GM21723 (cell line): ENCODE results near the gene SYNJ1.
"Not testable (repeated sequence)": the region's sequence is repeated elsewhere in the genome, so short reads cannot be mapped to it uniquely, and the experiment has no call there.

Source experiments
- ATAC-seq: cut with Tn5 transposase; IDR thresholded peaks from one replicate; pipeline ENCODE4 v1.9.1; 2021; ENCODE audit warnings: mild to moderate bottlenecking, moderate library complexity; ENCODE audit not compliant: unreplicated experiment

Gene SYNJ1

DNA sequence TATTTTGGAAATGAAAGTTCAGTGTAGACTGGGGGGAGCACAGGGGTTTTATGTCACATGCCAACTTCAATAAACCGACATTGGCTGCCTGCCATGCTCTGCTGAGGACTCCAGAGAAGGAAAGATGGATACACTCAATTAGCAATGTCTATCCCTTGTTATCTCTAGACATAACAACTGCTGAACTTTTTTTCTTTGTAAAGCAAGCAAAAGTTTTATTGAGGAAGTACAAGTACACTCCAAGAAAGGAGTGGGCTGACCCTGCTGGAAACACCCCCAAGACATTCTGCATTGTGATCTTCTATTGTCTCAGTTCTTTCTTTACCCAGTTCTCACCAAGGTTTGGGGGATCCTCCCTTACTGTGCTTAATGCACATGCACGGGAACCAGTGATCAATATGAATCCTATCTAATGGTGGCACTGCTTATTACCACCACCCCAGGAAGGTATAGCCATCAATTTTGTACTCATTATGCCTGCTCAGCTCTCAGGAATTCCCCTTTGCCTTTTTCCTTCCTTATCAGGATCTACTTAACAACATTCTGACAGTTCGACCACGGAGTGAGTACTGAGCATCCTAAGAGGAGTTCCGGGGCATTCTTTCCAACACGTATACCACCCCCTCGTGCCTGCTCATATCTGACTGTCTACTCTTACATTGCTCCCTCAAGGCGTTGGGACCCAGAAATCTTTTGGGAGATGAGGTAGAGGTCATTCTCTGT is 28.7 kb downstream of the SYNJ1 start:
- ATAC-seq = no peak

DNA sequence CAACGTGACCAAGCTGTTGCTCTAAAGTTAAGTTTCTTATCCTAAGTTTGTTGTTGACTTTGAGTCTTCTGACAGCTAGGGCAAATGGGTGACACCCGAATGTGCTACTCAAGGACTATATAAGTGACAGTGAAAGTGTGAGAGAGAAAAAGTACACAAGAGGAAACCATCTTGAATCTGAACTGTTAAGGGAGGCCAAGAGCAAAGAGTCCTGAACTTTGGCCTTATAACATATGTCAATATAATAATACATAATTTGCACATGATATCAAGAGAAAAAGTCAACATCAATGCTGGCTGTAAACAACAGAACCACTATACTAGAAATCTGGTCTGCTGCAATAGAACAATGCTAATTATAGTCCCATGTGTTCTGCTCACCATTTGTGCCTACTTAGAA is 29.5 kb downstream of the SYNJ1 start:
- no peak for ATAC-seq

GRCh38 chr21:32695482-32695881 is 32.3 kb downstream of the SYNJ1 start:
- not testable (repeated sequence) for ATAC-seq

GRCh38 chr21:32693581-32693980 is 34.2 kb downstream of the SYNJ1 start:
- ATAC-seq = no peak

GRCh38 chr21:32690085-32690484 is 37.7 kb downstream of the SYNJ1 start:
- ATAC-seq = no peak

- ATAC-seq = no peak
Observed at GRCh38 chr21:32687643-32688345, 40.0 kb downstream of the SYNJ1 start.

DNA sequence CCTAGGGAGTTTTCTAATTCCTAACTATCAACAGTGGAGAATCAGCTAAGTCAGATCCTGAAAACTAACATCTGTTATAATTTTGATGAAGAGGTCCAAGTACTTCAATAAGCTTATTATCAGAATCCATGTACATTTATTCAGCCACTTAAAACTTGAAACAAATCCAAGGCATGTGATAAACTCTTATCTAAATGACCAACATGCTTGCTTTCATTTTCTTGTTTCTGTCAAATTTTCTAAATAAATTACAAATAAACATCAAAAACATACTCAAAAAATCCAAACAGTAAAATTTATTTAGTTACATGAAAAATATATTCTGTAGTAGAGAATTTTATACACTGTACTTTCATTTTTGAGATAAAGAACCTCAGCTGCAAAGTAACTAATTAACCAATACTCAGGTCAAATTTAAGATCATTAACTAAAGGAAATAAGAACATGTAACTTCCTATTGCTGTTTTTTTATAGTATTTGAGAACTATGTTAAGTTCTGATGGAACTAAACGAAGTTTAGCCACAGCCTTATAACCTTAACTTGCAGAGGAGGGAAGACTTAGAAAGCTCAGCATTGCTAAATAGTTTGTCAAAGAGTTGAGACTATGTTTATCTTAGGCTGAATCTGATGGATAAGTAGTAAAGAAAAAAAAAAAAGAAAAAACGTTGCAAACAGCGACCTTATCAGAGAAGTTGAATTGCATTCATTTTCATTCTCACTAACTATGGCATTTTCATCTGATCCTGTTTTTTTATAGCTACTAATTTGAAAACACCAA is 44.9 kb downstream of the SYNJ1 start:
- no peak for ATAC-seq

DNA sequence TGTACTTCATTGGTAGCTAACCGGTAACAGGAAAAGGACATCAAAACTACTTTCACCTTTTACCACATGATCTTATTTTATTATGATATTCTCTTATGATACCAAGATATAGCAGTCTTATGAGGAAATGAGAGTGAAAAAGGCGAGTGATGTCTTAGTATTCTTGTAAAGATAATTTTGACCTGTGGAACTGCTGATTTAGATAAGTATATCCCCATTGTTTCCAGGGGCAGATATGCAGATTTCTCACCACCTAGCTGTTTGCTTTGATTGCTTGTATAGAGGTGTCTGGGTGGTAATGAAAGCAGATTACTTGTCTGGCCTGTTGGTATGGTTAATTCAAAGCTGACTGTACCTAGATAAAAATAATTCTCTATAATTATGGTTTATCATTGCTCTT is 53.1 kb downstream of the SYNJ1 start:
- ATAC-seq = no peak

DNA sequence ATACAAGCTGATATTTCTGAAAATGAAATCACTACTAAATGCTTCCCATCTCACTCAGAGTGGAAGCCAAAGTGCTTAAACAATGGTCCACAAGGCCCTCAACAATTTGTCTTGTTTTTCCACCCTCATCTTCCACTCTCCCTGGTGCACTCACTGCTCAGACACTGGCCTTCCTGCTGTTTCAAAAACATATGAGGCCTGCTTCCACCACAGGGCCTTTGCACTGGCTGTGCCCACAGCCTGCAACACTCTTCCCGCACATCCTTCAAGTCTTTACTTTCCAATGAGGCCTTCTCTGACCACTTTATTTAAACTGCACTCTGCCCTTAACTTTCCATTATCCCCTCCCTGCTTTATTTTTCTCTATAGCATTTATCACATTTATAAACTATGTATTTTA is 53.8 kb downstream of the SYNJ1 start:
- ATAC-seq = no peak

DNA sequence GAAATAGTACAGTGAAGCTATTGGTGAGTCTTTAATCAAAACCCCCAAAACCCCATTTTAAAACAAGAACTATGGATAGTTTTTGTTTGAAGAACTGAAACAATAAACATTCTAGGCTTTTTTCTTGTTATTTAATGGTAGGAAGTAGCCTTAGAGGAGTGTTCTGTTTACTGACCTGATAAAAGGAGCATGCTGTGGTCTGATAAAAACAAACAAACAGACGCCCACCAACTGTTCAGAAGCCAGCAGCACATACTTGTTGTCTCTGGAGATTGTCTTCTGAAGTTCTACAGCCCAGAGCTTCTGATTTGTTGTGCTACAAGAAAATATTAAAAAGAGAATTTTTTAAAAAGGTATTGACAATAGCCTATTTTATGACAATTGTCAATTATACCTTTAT is 61.6 kb downstream of the SYNJ1 start:
- no peak for ATAC-seq

DNA sequence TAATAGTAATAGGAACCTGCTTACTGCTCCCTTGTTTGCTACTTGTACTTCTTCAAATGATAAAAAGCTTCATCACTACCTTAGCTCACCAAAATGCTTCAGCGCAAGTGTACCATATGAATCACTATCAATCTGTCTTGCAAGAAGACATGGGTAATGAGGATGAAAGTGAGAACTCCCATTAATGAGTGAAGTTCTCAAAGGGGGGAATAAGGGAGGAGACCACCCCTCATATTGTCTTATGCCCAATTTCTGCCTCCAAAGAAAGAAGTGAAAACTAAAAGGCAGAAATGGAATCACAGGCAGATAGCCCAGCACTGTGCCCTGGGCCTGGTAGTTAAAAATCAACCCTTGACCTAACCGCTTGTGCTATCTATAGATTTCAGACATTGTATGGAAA is 63.7 kb downstream of the SYNJ1 start:
- ATAC-seq = not testable (repeated sequence)

DNA sequence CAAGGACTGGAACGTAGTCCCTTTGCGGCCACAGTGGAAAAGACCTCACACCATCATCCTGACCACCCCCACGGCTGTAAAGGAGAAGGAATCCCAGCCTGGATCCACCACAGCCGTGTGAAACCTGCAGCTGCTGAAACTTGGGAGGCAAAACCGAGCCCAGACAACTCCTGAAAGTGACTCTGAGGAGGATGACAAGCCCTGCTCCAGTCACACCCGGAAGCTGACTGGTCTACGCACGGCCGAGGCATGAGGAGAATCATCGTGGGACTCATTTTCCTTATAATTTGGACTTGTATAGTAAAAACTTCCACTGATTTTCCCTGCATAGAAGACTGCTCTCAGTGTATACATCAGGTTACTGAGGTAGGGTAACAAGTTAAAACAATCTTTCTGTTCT is 65.8 kb downstream of the SYNJ1 start:
- ATAC-seq = not testable (repeated sequence)

DNA sequence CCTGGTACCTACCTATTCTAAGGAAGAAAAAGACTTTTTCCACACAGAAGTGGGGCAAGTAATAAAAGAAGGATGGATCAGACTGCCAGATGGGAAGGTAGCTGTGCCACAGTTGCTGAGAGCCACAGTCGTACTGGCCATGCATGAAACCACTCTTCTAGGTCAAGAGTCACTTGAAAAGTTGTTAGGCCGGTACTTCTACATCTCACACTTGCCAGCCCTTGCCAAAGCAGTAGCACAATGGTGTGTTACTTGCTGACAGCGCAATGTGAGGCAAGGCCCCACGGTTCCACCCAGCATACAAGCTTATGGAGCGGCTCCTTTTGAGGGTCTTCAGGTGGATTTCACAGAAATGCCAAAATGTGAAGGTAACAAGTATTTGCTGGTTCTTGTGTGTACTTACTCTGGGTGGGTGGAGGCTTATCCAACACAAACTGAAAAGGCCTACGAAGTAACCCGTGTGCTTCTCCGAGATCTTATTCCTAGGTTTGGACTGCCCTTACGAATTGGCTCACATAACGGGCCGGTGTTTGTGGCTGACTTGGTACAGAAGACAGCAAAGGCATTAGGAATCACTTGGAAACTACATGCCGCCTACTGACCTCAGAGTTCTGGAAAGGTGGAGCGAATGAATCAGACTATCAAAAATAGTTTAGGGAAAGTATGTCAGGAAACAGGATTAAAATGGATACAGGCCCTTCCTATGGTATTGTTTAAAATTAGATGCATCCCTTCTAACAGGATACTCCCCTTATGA is 66.6 kb downstream of the SYNJ1 start:
- not testable (repeated sequence) for ATAC-seq

- ATAC-seq = no peak
Observed at GRCh38 chr21:32658524-32658923, 69.3 kb downstream of the SYNJ1 start.

- peak; percentile 60 for ATAC-seq
Observed at GRCh38 chr21:32653326-32653901, 74.4 kb downstream of the SYNJ1 start.

DNA sequence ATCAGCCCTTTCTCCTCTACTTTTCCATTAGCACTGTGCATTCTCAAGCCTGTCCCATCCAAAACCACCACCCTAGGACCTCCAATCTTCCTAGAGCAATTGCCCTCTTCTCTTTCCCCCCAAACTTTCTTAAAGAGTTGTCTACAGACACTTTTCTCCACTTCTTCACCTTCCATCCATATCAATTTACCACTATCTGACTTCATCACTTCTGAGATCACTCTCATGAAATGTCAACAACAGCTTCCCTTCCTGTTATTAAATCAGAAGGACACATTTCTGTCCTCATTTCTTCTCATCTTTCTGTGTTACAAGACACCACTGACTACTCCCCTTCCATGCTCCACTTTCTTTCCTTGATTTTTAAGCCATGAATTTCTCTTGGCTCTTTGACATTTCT is 79.6 kb downstream of the SYNJ1 start:
- no peak for ATAC-seq

DNA sequence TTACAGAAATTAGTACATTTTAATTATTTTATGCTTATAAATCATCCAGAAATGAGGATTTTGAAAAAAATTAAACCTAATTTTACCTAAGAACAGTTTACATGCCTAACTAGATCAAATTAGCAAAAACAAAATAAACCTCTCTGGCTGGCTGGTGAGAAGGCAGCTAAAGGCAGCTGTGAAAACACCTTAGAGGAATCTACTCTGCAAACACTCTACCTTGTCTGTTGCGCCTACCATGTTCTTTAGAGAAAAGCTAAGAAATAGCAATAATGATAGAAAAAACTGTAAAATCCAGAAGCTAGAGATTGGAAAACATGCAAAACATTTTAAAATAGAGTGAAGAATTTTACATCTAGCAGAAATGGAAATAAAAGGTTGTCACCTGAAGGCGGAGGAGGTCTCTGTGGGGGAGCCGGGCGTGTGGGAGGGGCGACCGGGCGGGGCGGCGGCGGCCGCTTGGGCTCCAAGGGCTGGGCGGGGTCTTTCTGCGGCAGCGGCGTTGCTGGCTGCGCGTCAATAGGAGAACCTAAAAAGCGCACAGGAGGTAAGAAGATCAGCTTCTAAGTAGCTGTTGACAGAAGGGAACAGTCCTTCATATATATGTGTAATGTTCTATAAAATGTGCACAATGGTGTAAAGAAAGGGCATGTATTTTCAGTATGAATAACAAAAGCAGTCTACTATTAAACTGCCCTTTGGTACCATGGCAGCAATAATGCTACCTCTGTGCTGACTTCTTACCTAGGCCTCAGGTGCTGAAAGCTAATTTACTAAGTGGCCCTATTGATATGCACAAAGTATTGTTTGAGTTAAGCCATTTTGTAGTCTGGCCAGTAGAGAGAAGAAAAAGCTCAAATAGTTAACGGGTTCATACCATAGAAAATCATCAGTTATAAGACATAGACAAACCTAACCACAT is 82.3 kb downstream of the SYNJ1 start:
- ATAC-seq = no peak

- ATAC-seq = no peak
Observed at GRCh38 chr21:32641710-32642698, 85.8 kb downstream of the SYNJ1 start.
